IMR-90 (cell line): ENCODE measurements around the gene PODXL. TPM values are rescaled to one million over a fixed set of nuclear protein-coding genes. Genes with fewer than 3 reads are reported as not detected.
"Not testable (repeated sequence)": the region's sequence is repeated elsewhere in the genome, so short reads cannot be mapped to it uniquely, and the experiment has no call there.

Experiments used
- ATAC-seq: fragments of 200-7000 bp; cut with Tn5 transposase; 2 replicates; pipeline ENCODE4 v1.9.1; 2020; ENCODE audit warnings: low read depth, mild to moderate bottlenecking, moderate library complexity
- BruUV-seq: library from RNA; stranded (reverse); fragments of 400-500 nt; replicated peaks from 2 replicates; lab custom pipeline; 2021; lab: Mats Ljungman, UMichigan
- CTCF ChIA-PET: fragments of 300-600 bp; formaldehyde crosslinking; extraction: SDS; loops from one replicate; lab custom pipeline; 2021; ENCODE audit warnings: antibody characterized with exemption; lab: Yijun Ruan, JAX
- POLR2A ChIA-PET: fragments of 300-600 bp; sonication (Branson Sonifier 250); formaldehyde crosslinking; loops from one replicate; lab custom pipeline; 2022; ENCODE audit warnings: antibody characterized with exemption; ENCODE audit not compliant: unreplicated experiment; lab: Charles Lee
- DNase-seq: peaks from one replicate; pipeline ENCODE4 v3.0.0; 2013
- H2AFZ ChIP-seq: replicated peaks from 2 replicates; pipeline ENCODE3; 2013; ENCODE audit warnings: low read length, mild to moderate bottlenecking; ENCODE audit not compliant: poor library complexity
- H2AK5ac ChIP-seq: 2 replicates; pipeline ENCODE4 v1.6.1; 2013; ENCODE audit warnings: low read depth, low read length, inconsistent platforms
- H2AK9ac ChIP-seq: replicated peaks from 2 replicates; pipeline ENCODE3; 2013; ENCODE audit warnings: mild to moderate bottlenecking, low read depth, low read length, moderate library complexity; ENCODE audit not compliant: poor library complexity
- H2BK120ac ChIP-seq: 2 replicates; pipeline ENCODE4 v1.6.1; 2013; ENCODE audit warnings: low read depth, low read length, inconsistent platforms
- H2BK15ac ChIP-seq: 3 replicates; pipeline ENCODE4 v1.6.1; 2013; ENCODE audit warnings: low read depth, low read length, inconsistent platforms
- H2BK20ac ChIP-seq: 2 replicates; pipeline ENCODE4 v1.6.1; 2013; ENCODE audit warnings: low read depth, mild to moderate bottlenecking, inconsistent platforms, low read length, moderate library complexity
- H2BK5ac ChIP-seq: 2 replicates; pipeline ENCODE4 v1.6.1; 2013; ENCODE audit warnings: mild to moderate bottlenecking, low read depth, low read length, inconsistent platforms; ENCODE audit not compliant: poor library complexity, severe bottlenecking
- H3K14ac ChIP-seq: replicated peaks from 2 replicates; pipeline ENCODE4 v1.6.1; 2013; ENCODE audit warnings: low read depth, low read length, inconsistent platforms
- H3K18ac ChIP-seq: 2 replicates; pipeline ENCODE4 v1.6.1; 2013; ENCODE audit warnings: low read depth, low read length, control low read depth
- H3K23ac ChIP-seq: 2 replicates; pipeline ENCODE4 v1.6.1; 2013; ENCODE audit warnings: low read depth, low read length, inconsistent platforms
- H3K27ac ChIP-seq: 2 replicates; pipeline ENCODE4 v1.5.1; 2013; ENCODE audit warnings: mild to moderate bottlenecking, control low read depth, low read length; ENCODE audit not compliant: insufficient read depth
- H3K27me3 ChIP-seq: 2 replicates; pipeline ENCODE4 v1.6.1; 2013; ENCODE audit warnings: low read length; ENCODE audit not compliant: control insufficient read depth, insufficient read depth
- H3K36me3 ChIP-seq: 2 replicates; pipeline ENCODE4 v1.6.1; 2013; ENCODE audit warnings: low read length, mixed read lengths; ENCODE audit not compliant: control insufficient read depth, insufficient read depth
- H3K4ac ChIP-seq: 2 replicates; pipeline ENCODE4 v1.6.1; 2013; ENCODE audit warnings: low read depth, low read length, inconsistent platforms
- H3K4me1 ChIP-seq: 2 replicates; pipeline ENCODE4 v1.6.1; 2013; ENCODE audit warnings: low read length, mixed read lengths; ENCODE audit not compliant: control insufficient read depth, insufficient read depth
- H3K4me2 ChIP-seq: 2 replicates; pipeline ENCODE4 v1.6.1; 2013; ENCODE audit warnings: low read depth, mild to moderate bottlenecking, control low read depth, low read length, moderate library complexity
- H3K4me3 ChIP-seq: 2 replicates; pipeline ENCODE4 v1.5.1; 2013; ENCODE audit warnings: low read depth, mild to moderate bottlenecking, control low read depth, low read length, moderate library complexity; ENCODE audit not compliant: insufficient read depth
- H3K56ac ChIP-seq: 2 replicates; pipeline ENCODE4 v1.6.1; 2013; ENCODE audit warnings: low read length, inconsistent platforms; ENCODE audit not compliant: insufficient read depth; ENCODE audit errors: extremely low read depth
- H3K79me1 ChIP-seq, 2 experiments: 2 replicates each; pipeline ENCODE4 v1.6.1; 2013; ENCODE audit warnings: low read length in 2 of 2, inconsistent platforms in 1 of 2, low read depth in 1 of 2
- H3K9ac ChIP-seq: 2 replicates; pipeline ENCODE4 v1.6.1; 2013; ENCODE audit warnings: low read depth, low read length, control low read depth
- H3K9me1 ChIP-seq: 2 replicates; pipeline ENCODE4 v1.6.1; 2013; ENCODE audit warnings: low read length, inconsistent platforms; ENCODE audit not compliant: insufficient read depth
- H3K9me3 ChIP-seq: 2 replicates; pipeline ENCODE4 v1.6.1; 2013; ENCODE audit warnings: low read length; ENCODE audit not compliant: control insufficient read depth, insufficient read depth
- H4K20me1 ChIP-seq: 2 replicates; pipeline ENCODE4 v1.6.1; 2013; ENCODE audit warnings: low read length, inconsistent platforms; ENCODE audit not compliant: insufficient read depth
- H4K5ac ChIP-seq: 2 replicates; pipeline ENCODE4 v1.6.1; 2013; ENCODE audit warnings: mild to moderate bottlenecking, low read depth, low read length, control low read depth
- H4K8ac ChIP-seq, 2 experiments: 2 replicates each; pipeline ENCODE4 v1.6.1; 2013; ENCODE audit warnings: low read depth in 2 of 2, low read length in 2 of 2, control low read depth in 1 of 2, inconsistent platforms in 1 of 2
- H4K91ac ChIP-seq: 2 replicates; pipeline ENCODE4 v1.6.1; 2013; ENCODE audit warnings: low read depth, low read length, inconsistent platforms; ENCODE audit not compliant: insufficient read depth
- WGBS, 2 experiments: methylation state at CpG; one replicate each; pipeline versions ENCODE4 v1.1.5 to v1.1.7; 2013; ENCODE audit warnings: missing lambda C conversion rate in 2 of 2; ENCODE audit not compliant: insufficient read length in 1 of 2; ENCODE audit errors: extremely low coverage in 2 of 2; 5-methylcytosine and 5-hydroxymethylcytosine counted together
- dilution Hi-C: fragments of 300-500 bp; cut with HindIII; formaldehyde crosslinking; loops from one replicate; pipeline ENCODE4 v1.14.3; 2018; ENCODE audit warnings: low sequenced_read_pairs; ENCODE audit not compliant: unreplicated experiment
- in situ Hi-C: fragments of 300-500 bp; cut with MboI; formaldehyde crosslinking; loops from 3 replicates; pipeline ENCODE4 v1.14.3; 2019; ENCODE audit warnings: low sequenced_read_pairs, inconsistent platforms, mixed read lengths
- intact Hi-C: fragments of 100-400 bp; cut with micrococcal nuclease; formaldehyde crosslinking; loops from 2 replicates; pipeline ENCODE4 v1.10.0; 2022
- polyA plus RNA-seq, 3 experiments: library from polyadenylated mRNA; depleted of rRNA; stranded (reverse); fragments of >200 nt; gene quantifications; 2 replicates each; pipeline ENCODE4 v1.2.3, GENCODE V29; 2012; ENCODE audit warnings: low replicate concordance in 1 of 3
- total RNA-seq: library from RNA; depleted of rRNA; stranded (reverse); fragments of >200 nt; gene quantifications from 2 replicates; pipeline ENCODE4 v1.2.3, GENCODE V29; 2012

The PODXL gene
- total and polyA plus RNA-seq, 2 of the 4 experiments (the other 2 are of a cell fraction): 1.3 to 3.8 TPM

GRCh38 chr7:131505037-131505620, 51.3 kb downstream of the PODXL start:
- H4K20me1 ChIP-seq: peaks cover 13% of the 10 kb centered on the region
- H2AFZ ChIP-seq, H2BK15ac ChIP-seq, H3K18ac ChIP-seq, DNase-seq, H3K9ac ChIP-seq, H3K27me3 ChIP-seq, H3K14ac ChIP-seq, BruUV-seq, H3K9me3 ChIP-seq, H2AK9ac ChIP-seq, dilution Hi-C loops, H4K91ac ChIP-seq, H2BK20ac ChIP-seq, CTCF ChIA-PET, H2AK5ac ChIP-seq, H3K36me3 ChIP-seq, intact Hi-C loops, H3K56ac ChIP-seq, in situ Hi-C loops, POLR2A ChIA-PET, H4K8ac ChIP-seq, H3K79me1 ChIP-seq, H3K27ac ChIP-seq, ATAC-seq, H4K5ac ChIP-seq, H3K23ac ChIP-seq, H3K4ac ChIP-seq, H2BK120ac ChIP-seq, H2BK5ac ChIP-seq, H3K4me3 ChIP-seq, H3K4me2 ChIP-seq: not testable (repeated sequence)
- H3K4me1 ChIP-seq: peaks cover 21% of the 10 kb centered on the region
- no CpG with 5 or more reads among the region's 8 CpGs for WGBS, 2 experiments
- peaks cover 27% of the 10 kb centered on the region for H3K9me1 ChIP-seq
